Eye (tissue), 1 donor: Measurements from ENCODE around the gene LURAP1L.

Source experiments
- DNase-seq: peaks from one replicate; pipeline ENCODE4 v3.0.0-alpha.2; 2015

Gene LURAP1L

GRCh38 chr9:12813960-12814876 is 39.4 kb downstream of the LURAP1L start:
- peak; percentile 74 for DNase-seq

- DNase-seq = no peak
These were observed 40.0 kb downstream of the LURAP1L start for GRCh38 chr9:12814877-12815237.

- DNase-seq = no peak
These were observed 41.1 kb downstream of the LURAP1L start for GRCh38 chr9:12815888-12816287.

DNA sequence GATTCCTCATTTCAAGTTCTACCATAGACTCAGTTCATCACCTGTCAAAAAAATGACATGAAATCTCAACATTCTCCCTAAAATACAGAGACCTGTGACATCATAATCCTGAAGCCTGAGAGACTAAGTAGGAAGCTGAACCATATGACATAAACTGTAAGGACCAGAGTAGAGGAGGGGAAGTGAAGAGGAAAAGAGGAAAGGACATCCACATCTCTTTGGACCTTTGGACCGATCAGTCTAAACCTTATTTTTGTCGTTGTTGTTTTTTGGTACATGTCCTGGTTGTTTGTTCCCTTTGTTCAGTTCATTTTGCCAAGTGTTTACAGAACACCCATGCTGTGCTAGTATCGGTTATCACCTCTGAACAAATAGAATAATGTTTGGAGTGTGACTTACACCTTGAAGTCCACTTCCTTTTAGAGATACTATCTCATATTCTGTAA is 41.9 kb downstream of the LURAP1L start:
- no peak for DNase-seq

DNA sequence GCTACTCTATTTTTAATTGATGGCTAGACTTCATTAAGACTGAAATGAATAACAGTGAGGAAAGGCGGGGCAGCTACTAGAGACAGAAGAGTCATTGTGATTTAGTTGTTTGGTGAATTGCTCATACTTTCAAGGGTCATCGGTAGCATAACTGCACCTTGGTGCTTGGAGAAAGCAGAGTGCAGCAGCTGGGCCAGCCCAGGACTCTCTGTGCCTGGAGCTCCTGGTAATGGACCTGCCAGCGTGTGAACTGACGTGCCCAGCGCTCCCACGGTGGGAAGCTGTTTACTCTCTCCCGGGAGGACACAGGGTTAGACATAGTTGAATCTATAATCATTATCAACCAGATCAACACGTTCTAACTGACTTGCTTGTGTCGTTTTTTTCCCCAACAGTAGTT is 42.9 kb downstream of the LURAP1L start:
- peak; percentile 26 for DNase-seq

DNA sequence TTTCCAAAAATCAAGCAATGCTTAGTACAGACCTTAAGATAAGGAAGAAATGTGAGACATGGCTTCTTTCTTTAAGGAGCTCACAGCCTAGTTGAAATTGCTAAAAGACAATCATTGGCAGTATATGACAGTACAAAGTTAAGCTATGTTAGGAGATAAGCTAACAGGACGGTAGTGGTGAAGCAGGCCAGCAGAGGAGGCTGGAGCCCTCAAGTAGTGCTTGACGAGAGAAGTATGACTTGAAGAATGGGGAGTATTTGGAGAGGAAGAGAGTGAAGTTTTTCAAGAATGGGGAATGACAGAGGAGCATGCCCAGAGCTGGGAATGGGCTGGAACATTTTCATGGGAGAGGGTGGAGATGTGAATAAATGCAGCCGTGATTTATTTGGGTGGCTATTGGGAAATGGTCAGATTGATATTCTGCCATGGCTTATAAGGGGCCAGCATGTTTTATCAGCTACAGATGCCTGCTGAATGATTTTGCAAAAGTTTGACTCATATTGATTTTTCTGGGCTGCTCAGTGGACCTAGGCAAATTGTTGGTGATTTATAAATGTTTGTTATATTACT is 43.7 kb downstream of the LURAP1L start:
- DNase-seq = no peak

DNA sequence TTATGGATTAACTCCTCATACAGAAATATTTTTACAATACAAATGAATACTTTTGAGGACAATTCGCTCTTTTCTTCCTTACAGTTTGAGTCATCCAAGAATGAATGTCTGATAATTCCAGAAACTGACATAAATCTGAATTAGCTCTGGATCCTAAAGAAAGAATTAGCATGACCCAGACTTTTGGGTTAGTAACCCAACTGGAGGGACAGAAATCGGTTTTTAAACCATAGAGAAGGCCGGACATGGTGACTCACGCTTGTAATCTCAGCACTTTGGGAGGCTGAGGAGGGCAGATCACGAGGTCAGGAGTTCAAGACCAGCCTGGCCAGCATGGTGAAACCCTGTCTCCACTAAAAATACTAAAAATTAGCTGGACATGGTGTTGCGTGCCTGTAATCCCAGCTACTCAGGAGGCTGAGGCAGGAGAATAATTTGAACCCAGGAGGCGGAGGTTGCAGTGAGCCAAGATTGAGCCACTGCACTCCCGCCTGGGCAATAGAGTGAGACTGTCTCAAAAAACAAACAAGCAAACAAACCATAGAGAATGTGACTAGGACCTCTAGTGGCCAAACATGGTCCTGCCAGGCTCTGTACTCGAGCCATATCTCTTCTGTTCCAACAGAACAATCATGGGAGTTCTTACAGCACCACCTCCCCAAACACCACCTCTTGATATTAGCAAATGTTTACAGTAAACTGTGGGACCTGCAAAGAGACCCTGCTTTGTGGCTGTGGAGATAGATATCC is 44.8 kb downstream of the LURAP1L start:
- no peak for DNase-seq

GRCh38 chr9:12822111-12822510 is 47.3 kb downstream of the LURAP1L start:
- no peak for DNase-seq

DNA sequence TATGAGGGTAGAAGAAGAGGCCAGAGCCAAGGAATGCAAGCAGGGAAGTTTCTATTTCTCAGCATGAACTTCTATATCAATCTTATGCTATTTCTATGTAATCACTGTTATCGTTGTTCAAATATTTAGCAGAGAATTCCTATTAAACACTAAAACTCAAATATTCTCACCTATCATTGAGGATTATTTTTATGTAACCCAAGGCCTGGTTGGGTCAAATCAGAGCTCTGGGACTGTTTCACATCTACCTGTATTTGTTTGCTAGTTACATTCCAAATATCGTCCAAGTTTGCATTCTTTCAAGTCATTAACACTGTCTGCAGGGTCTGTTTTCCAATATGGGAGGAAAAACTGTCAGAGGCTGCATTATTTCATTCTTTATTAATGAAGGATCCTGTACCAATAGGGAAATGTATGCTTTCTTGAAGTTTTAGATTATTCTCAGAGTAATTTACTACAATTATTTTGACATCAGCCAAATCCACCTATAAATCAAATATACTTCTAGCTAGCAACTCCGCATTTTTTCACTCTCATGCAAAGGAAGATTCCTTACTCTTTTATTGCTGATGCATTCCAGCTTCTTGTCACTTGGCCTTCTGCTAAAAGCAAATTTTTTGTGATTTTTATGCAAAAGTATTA is 52.2 kb downstream of the LURAP1L start:
- DNase-seq = no peak

DNA sequence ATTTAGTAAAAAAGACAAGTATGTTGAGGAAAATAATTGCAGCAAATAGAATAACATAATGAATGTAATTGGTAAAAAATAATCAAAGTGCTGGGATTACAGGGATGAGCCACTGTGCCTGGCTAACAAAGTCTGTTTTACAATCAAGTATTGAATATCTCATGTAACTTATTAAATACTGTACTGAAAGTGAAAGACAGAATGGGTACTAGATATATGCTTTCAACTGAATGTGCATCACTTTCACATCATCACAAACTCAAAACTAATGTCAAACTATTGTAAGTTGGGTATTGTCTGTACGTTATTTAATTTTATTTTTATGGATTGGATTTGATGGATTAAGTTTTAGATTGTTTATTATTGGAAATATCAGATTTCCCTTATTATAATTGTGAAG is 58.9 kb downstream of the LURAP1L start:
- DNase-seq = no peak

GRCh38 chr9:12838546-12838945 is 63.7 kb downstream of the LURAP1L start:
- DNase-seq = no peak

- DNase-seq = no peak
These were observed 68.9 kb downstream of the LURAP1L start for GRCh38 chr9:12843735-12844134.

DNA sequence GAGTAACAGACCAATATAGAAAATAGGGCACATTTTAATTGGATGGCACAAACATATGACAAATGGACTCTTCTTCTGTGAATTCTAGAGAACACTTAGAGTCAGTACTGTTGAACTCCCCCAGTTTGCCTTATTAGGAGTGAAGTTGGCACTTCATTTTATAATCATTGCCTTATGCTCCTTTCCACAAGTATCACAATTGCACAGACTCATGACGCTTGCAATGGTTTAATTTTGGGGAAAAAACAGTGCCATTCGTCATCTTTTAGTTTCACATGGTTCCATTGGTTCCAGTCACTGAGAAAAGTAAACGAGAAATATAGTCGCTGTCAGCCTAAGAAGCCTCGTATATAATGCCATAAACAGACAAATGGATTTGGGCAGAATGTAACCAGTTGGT is 71.2 kb downstream of the LURAP1L start:
- no peak for DNase-seq

GRCh38 chr9:12847561-12847960 is 72.7 kb downstream of the LURAP1L start:
- no peak for DNase-seq

- no peak for DNase-seq
These were observed 74.7 kb downstream of the LURAP1L start for GRCh38 chr9:12849486-12850003.

- DNase-seq = no peak
These were observed 76.7 kb downstream of the LURAP1L start for GRCh38 chr9:12851341-12852090.

- DNase-seq = no peak
These were observed 78.2 kb downstream of the LURAP1L start for GRCh38 chr9:12853051-12853450.

DNA sequence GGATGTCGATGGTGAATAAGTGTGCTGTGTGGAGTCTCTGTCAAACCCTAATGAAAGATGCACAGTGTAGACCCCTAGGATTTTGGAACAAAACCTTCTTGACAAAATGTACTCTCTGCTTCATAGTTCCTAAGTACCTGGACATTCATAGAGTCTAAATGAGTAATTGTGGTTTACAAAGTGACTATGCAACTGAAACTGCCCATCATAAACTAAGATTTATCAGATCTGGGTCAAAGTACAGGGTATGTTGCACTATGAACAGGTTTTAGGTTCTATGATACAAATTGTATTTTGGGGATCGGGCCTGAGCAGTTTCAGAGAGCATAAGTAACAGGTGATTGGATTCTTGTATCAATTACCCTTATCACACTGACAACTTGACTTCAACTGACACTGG is 79.4 kb downstream of the LURAP1L start:
- DNase-seq = no peak

DNA sequence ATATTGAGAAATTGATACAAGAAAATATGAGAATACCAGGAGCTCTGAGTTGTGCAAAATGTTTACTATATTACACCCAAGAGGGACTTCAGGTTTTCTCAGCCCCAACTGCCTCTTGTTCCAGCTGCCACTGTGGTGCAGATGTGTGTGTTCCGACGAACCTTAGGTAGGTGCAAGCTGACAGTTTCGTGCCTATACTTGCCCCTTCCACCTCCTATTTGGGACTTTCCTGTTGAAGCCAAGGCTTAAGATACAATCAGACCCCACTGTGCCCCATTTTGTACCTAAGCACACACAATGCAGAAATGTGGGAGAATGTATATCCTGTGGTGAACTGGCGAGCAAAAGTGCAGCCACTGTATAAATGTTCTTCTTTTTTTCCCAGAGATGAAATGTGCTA is 80.2 kb downstream of the LURAP1L start:
- no peak for DNase-seq

DNA sequence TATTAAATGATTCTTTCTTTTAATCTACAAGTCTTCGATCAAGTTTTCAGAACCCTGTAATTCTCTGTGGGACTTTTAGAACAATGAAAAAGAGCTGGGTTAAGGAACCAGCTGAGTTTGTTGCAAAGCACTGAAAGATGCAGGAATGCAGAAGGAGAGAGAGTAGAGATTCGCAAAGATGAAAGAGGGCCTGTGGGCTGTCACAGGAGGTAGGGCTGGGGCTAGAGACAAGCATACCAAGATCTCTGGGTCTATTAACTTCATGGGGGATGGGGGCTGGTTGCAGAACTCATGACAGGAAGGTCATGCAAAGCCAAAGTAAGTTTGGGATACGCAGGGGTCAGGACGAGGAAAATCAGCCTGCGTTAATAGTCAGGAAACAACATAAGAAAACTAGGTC is 81.8 kb downstream of the LURAP1L start:
- DNase-seq = no peak

DNA sequence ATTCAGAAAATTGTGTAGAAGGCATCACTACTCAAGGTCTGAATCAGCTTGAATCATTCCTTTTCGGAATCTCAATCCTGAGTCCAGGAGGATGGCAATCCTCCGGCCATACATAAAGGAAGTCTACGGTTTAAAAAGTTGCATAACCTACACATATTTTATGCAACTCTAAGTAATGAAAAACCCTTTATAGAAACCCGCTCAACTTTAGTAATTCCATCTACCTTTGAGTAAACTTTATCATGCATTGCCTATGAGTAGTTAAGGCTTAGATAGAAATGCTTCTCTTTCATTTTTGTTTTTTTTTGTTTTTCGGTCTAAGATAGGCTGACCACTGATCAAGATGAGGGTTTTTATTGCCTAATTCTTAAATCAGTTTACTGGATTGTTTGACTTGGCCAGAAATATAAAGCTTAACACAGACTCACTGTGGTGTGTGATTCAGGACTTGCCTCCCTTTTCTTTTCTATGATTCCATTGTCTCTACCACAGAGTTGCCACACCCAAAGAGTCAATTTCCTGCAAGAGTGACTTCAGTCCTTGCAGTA is 85.0 kb downstream of the LURAP1L start:
- no peak for DNase-seq

- no peak for DNase-seq
These were observed 86.2 kb downstream of the LURAP1L start for GRCh38 chr9:12860998-12861397.
